Measurements from ENCODE around the gene SMARCC2. TPM values are rescaled to one million over a fixed set of nuclear protein-coding genes. Genes with fewer than 3 reads are reported as not detected.

The SMARCC2 gene
- total and polyA plus RNA-seq, 9 of the 15 experiments (the other 6 are each of a cell fraction or from before 2014, with no cell fraction given): 11.9 to 86.0 (median 36.6) TPM

GRCh38 chr12:56198836-56199235, 9.6 kb upstream of the SMARCC2 start (continued):
- TF ChIP-seq PBX2 (CRISPR knock-in tag; IDR thresholded peaks at IDR 0.05; ENCODE audit: low read depth): no peak
- no peak for TF ChIP-seq PBX2 (tag; conservative IDR thresholded peaks at IDR 0.05; ENCODE audit: low read depth)

GRCh38 chr12:56197921-56198635, 8.8 kb upstream of the SMARCC2 start:
- no peaks in the 10 kb centered on the region for H3K79me2 ChIP-seq (ENCODE audit: control insufficient read depth, insufficient read depth, low read length)
- no peak for DNase-seq (ENCODE audit: extremely low read depth in 1 of 4, low spot score in 3 of 4)
- H3K4me3 ChIP-seq: no peak overlapping the region
- no peak overlapping the region for H3K4me2 ChIP-seq (ENCODE audit: insufficient read depth, low read length)
- no peaks in the 10 kb centered on the region for H4K20me1 ChIP-seq (replicated peaks; ENCODE audit: control insufficient read depth, insufficient read depth, low read length)
- no TSS peak for BruUV-seq (replicated peaks)
- H2AFZ ChIP-seq (ENCODE audit: low read depth, low read length): no peak overlapping the region
- peaks cover 0 to 10% of the 10 kb centered on the region in 2 experiments; a peak in 3 of 5 replicates for H3K4me1 ChIP-seq (replicated peaks in 1 of 2; ENCODE audit: control insufficient read depth in 2 of 2, insufficient read depth in 2 of 2, low read length in 2 of 2)
- intact Hi-C loops (cut with micrococcal nuclease): no loop called here
- no peaks in the 10 kb centered on the region for H3K27me3 ChIP-seq (ENCODE audit: control insufficient read depth in 2 of 2, insufficient read depth in 2 of 2, low read length in 2 of 2)
- TF ChIP-seq RBM14 (IDR thresholded peaks at IDR 0.05; ENCODE audit: borderline replicate concordance, insufficient read depth, low read depth, low read length) (no peak), PHB (CRISPR knock-in tag; IDR thresholded peaks at IDR 0.05) (no peak), EHMT2 (IDR thresholded peaks at IDR 0.05) (no peak), FOXJ3 (CRISPR knock-in tag; IDR thresholded peaks at IDR 0.05) (no peak), POLR2AphosphoS5 (IDR thresholded peaks at IDR 0.05; ENCODE audit: control insufficient read depth, insufficient read depth, low read depth, low read length) (no peak), TAL1 (IDR thresholded peaks at IDR 0.05) (no peak), ZNF764 (CRISPR knock-in tag; IDR thresholded peaks at IDR 0.05; ENCODE audit: low read depth) (no peak), MCM5 (IDR thresholded peaks at IDR 0.05; ENCODE audit: low read depth) (no peak), EZH2 (IDR thresholded peaks at IDR 0.05; ENCODE audit: borderline replicate concordance, low read depth, low read length) (no peak), KAT8 (IDR thresholded peaks at IDR 0.05; ENCODE audit: low read depth) (no peak), ZKSCAN8 (CRISPR knock-in tag; IDR thresholded peaks at IDR 0.05) (no peak)
- no peak for FAIRE-seq
- CTCF ChIA-PET (ENCODE audit: low intra/inter-chr PET ratio): no interaction called here
- in situ Hi-C loops (cut with MboI): no loop called here
- no peaks in the 10 kb centered on the region for H3K9me1 ChIP-seq (ENCODE audit: control insufficient read depth, insufficient read depth, low read length)
- no peaks in the 10 kb centered on the region for H3K36me3 ChIP-seq (ENCODE audit: control insufficient read depth, insufficient read depth, low read length)
- POLR2A ChIA-PET: interaction anchor here (0.6 to 1.3 kb wide), 4 partner anchors 15 to 224 kb away, joined by 3 read pairs; partner anchors contain the start of genes RAB5B and ZC3H10
- H3K9ac ChIP-seq (ENCODE audit: insufficient read depth in 1 of 2, low read depth in 2 of 2, low read length in 2 of 2): no peak overlapping the region
- ATAC-seq: no peak
- WGBS (ENCODE audit: insufficient coverage, low coverage, missing lambda C conversion rate): 39% methylated on average over 9 of the region's 9 CpGs
- no peak overlapping the region for H3K27ac ChIP-seq (ENCODE audit: extremely low read depth, low read depth, low read length)
- no peaks in the 10 kb centered on the region for H3K9me3 ChIP-seq (replicated peaks; ENCODE audit: control insufficient read depth, insufficient read depth, low read depth, low read length)

Measured in K562 (cell line).